AG10803 (cell line): ENCODE measurements around the gene DUSP2.
"Not testable (repeated sequence)": the region's sequence is repeated elsewhere in the genome, so short reads cannot be mapped to it uniquely, and the experiment has no call there.

Source experiments
- DNase-seq: peaks from one replicate; pipeline ENCODE4 v3.0.0; 2010; ENCODE audit warnings: low read depth
- H3K4me3 ChIP-seq: 2 replicates; pipeline ENCODE4 v1.5.1; 2011; ENCODE audit warnings: mild to moderate bottlenecking, low read length, control low read depth
- TF ChIP-seq, protein P1 (sequence below): conservative IDR thresholded peaks from 2 replicates; pipeline ENCODE4 v1.5.1; 2011; ENCODE audit warnings: mild to moderate bottlenecking, low read length, control low read depth, inconsistent platforms

The DUSP2 gene

GRCh38 chr2:96146153-96146880 is 1.1 kb upstream of the DUSP2 start:
- no peak for DNase-seq
- TF ChIP-seq, protein P1, sequence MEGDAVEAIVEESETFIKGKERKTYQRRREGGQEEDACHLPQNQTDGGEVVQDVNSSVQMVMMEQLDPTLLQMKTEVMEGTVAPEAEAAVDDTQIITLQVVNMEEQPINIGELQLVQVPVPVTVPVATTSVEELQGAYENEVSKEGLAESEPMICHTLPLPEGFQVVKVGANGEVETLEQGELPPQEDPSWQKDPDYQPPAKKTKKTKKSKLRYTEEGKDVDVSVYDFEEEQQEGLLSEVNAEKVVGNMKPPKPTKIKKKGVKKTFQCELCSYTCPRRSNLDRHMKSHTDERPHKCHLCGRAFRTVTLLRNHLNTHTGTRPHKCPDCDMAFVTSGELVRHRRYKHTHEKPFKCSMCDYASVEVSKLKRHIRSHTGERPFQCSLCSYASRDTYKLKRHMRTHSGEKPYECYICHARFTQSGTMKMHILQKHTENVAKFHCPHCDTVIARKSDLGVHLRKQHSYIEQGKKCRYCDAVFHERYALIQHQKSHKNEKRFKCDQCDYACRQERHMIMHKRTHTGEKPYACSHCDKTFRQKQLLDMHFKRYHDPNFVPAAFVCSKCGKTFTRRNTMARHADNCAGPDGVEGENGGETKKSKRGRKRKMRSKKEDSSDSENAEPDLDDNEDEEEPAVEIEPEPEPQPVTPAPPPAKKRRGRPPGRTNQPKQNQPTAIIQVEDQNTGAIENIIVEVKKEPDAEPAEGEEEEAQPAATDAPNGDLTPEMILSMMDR, result no peak
- no peak overlapping the region for H3K4me3 ChIP-seq

DNA sequence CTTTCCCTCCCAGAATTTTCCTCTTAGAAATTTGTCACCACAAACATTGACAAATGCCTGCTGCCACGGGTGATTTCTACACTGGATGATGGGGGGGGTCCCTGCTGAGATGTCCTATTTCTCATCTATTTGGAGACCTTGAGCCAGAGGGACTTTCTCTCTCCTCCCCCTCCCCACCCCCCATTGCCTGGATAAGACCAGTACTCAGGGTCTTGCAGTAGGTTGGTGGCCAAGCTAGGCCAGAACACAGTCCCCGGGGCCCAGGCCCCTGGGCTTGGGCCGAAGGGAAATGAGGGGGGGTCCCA is 560 bp upstream of the DUSP2 start:
- no peak overlapping the region for H3K4me3 ChIP-seq
- DNase-seq, result no peak
- TF ChIP-seq, protein P1, result no peak

- no peak for DNase-seq
- TF ChIP-seq, protein P1, result no peak
- peak overlapping the region; percentile 54 for H3K4me3 ChIP-seq
Measured at GRCh38 chr2:96144481-96145035, 682 bp downstream of the DUSP2 start.

DNA sequence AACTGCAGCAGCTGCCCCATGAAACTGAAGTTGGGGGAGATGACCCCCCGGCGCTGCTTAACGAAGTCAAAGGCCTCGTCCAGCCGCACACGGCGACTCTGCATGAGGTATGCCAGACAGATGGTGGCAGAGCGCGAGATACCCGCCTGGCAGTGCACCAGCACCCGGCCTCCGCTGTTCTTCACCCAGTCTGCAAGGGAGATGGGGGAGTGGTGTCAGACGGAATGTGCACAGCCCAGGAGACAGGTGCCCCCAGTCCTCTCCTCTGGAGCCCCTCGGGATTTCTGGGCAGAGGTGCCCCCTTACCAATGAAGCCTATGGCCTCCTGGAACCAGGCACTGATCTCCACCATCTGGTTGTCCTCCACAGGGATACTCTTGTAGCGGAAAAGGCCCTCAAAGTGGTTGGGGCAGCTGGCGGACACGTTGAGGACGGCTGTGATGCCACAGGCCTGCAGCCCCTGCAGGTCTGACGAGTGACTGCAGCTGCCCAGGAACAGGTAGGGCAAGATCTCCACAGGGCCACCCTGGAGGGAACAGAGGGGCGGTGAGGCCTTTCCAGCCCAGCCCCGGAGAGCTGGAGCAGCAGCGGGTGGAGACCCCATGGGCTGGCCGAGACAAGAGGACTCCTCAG is 1.3 kb downstream of the DUSP2 start:
- TF ChIP-seq, protein P1, result no peak
- peak overlapping the region; percentile 54 for H3K4me3 ChIP-seq

GRCh38 chr2:96143231-96143847 is 1.9 kb downstream of the DUSP2 start:
- no peak overlapping the region for H3K4me3 ChIP-seq

More for the DNA sequence above, 1.3 kb downstream of the DUSP2 start:
- DNase-seq, result no peak

DNA sequence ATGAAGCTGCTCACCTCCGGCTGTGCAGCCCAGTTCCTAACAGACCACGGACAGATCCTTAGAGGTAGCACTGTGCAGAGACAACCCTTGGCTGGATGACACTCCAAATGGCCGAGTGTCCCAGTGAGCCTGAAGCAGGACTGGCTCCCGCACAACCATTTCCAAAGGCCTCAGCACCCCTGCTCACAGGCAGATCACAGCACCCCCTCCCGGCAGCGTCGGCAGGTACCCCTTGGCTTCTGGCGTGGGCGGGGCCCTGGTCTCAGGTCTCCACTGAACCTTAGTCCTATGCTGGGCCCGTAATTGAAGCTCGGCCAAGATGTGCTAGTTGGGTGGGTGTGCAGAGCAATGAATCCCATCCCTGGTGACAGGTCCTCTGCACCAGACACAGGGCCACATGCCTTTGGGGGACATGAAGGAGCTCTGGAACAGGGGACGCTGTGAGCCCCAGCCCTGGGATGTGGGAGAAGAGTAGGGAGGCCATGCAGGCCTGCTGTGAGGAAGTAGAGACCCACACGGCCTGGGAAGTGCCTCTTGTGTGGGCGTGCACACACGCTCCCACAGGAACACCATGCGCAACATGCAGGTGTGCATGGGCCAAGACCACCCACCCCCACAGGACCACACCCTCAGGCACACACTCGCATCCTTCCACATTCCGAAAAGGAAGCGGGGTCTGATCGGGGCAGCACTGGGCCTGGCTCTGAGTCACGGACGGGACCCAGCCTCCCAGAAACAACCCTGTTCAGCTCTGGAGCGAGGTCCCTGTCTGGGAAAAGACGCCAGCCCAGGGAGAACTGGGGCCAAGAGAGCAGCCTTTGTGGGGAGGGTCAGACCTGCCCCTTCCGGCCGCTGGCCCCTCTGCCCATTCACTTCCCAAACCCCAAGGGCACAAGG is 2.8 kb downstream of the DUSP2 start:
- H3K4me3 ChIP-seq, result no peak overlapping the region
- TF ChIP-seq, protein P1, result no peak
- DNase-seq, result no peak

More at GRCh38 chr2:96143231-96143847, 1.9 kb downstream of the DUSP2 start:
- TF ChIP-seq, protein P1, result no peak
- DNase-seq, result no peak

- H3K4me3 ChIP-seq, result not testable (repeated sequence)
Measured at GRCh38 chr2:96141624-96141967, 3.6 kb downstream of the DUSP2 start.

More at GRCh38 chr2:96141624-96141967, 3.6 kb downstream of the DUSP2 start:
- not testable (repeated sequence) for DNase-seq
